ENCODE data around the gene ING2.
A peak's percentile ranks its signal among the peaks of the same experiment; 100 is the strongest.

Gene ING2

GRCh38 chr4:183558873-183559272 lies 54.0 kb downstream of the ING2 start:
- peak overlapping the region; percentile 83 for H3K27ac ChIP-seq
- no peak for TF ChIP-seq CTCF (conservative IDR thresholded peaks at IDR 0.05)

DNA sequence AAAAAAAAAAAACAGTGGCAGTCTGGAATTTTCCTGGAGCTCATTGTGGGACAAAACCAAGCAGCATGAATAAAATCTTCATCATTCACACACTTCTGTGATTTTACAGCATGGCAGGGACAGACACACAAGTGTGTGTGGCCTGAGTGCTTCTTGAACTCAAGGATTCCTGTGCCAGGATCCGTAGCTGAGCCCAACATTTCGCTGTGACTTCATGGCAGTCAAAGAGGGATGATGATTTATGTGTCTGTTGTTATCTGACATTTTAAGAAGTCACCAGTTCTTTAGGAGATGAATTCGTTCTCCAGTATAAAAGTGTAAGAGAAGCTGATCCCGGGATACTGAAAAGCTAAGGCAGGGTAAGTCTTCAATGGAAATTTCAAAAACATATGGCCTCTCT lies 57.0 kb downstream of the ING2 start:
- H3K27ac ChIP-seq, result no peak overlapping the region
- TF ChIP-seq CTCF (conservative IDR thresholded peaks at IDR 0.05), result no peak

Data from VCaP (cell line).